ENCODE measurements around the gene DNAJA4. TPM values are rescaled to one million over a fixed set of nuclear protein-coding genes. Genes with fewer than 3 reads are reported as not detected.

Gene DNAJA4
- polyA plus RNA-seq, 1 donor from 2014 or later = 0.66 TPM

GRCh38 chr15:78316283-78317083, 52.1 kb downstream of the DNAJA4 start:
- H2AFZ ChIP-seq (ENCODE audit: low read depth, low read length) = peak overlapping the region; percentile 45

More at GRCh38 chr15:78316283-78317083, 52.1 kb downstream of the DNAJA4 start:
- Histone ChIP-seq H3F3A (ENCODE audit: insufficient read depth, low read length, poor library complexity, severe bottlenecking) (no peaks in the 10 kb centered on the region), H3K27ac (ENCODE audit: low read length) (no peak overlapping the region), H3K36me3 (ENCODE audit: insufficient read depth, low read length) (no peaks in the 10 kb centered on the region), H4K20me1 (ENCODE audit: insufficient read depth) (no peaks in the 10 kb centered on the region), H3K79me2 (replicated peaks; ENCODE audit: insufficient read depth, low read length) (no peaks in the 10 kb centered on the region), H3K4me3 (ENCODE audit: low read length) (no peak overlapping the region), H3K9me3 (ENCODE audit: low read length) (no peaks in the 10 kb centered on the region), H3K27me3 (ENCODE audit: insufficient read depth, low read depth, low read length) (no peaks in the 10 kb centered on the region), H3K4me2 (ENCODE audit: low read length) (no peak overlapping the region), H3K9me2 (ENCODE audit: insufficient read depth, low read length) (no peaks in the 10 kb centered on the region), H3K9ac (ENCODE audit: low read length) (no peak overlapping the region)
- TF ChIP-seq SMC3 (conservative IDR thresholded peaks at IDR 0.05; ENCODE audit: poor library complexity) = no peak
- TF ChIP-seq EP300 (conservative IDR thresholded peaks at IDR 0.05; ENCODE audit: poor library complexity, severe bottlenecking) = no peak
- TF ChIP-seq POLR2AphosphoS5 (IDR thresholded peaks at IDR 0.05) = no peak
- no peak for TF ChIP-seq TAF1 (IDR thresholded peaks at IDR 0.05; ENCODE audit: low read depth)
- no peak for TF ChIP-seq MXI1 (conservative IDR thresholded peaks at IDR 0.05; ENCODE audit: poor library complexity, severe bottlenecking)
- no peak for TF ChIP-seq RAD21 (conservative IDR thresholded peaks at IDR 0.05)
- TF ChIP-seq EZH2 (IDR thresholded peaks at IDR 0.05; ENCODE audit: borderline replicate concordance, insufficient read depth, low read length, poor library complexity, severe bottlenecking) = no peak
- no peak for TF ChIP-seq CTCF (IDR thresholded peaks at IDR 0.05; ENCODE audit: poor library complexity, severe bottlenecking)
- TF ChIP-seq REST (IDR thresholded peaks at IDR 0.05; ENCODE audit: borderline replicate concordance) = no peak

Data from neural cell (in vitro differentiated cells).